Hematopoietic multipotent progenitor cell treated with erythropoietin and hydrocortisone succinate and interleukin-3 and kit ligand, for 17 days (in vitro differentiated cells): ENCODE measurements around the gene PYGO2.

ENCODE experiments used
- DNase-seq: peaks from one replicate; pipeline ENCODE4 v3.0.0-alpha.2; 2015; ENCODE audit warnings: low spot score

PYGO2 gene

DNA sequence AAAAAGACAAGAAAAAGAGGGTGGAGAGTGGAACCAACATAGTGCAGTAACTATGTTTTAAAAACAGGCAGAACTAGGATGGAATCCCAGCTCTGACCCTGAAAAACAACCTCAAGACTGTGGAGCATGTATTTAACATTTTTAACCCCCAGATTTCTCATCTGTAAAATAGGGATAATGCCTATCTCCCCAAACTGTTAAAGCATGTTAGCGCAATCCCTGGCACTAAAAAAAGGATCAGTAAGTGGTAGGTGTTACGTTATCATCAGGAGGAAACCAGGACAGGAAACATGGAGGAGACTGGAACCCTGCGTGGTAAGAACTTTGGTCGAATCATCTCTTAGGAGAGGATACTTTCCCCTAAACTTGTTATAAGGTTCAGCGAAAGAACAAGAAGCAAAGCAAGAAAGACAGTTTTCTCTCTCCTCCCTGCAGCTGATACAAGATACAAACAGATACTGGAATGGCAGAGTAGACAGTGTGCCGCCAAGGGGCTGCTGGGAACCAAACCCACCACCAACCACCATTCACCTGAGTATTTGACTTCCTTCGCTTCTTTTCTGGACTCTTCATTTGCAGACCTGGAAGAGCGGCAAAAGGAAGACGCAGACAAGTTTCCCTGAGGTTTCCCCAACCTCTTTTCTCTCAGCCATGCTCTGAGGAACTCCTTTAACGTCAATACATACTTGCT is 991 bp downstream of the PYGO2 start:
- peak; percentile 27 for DNase-seq

DNA sequence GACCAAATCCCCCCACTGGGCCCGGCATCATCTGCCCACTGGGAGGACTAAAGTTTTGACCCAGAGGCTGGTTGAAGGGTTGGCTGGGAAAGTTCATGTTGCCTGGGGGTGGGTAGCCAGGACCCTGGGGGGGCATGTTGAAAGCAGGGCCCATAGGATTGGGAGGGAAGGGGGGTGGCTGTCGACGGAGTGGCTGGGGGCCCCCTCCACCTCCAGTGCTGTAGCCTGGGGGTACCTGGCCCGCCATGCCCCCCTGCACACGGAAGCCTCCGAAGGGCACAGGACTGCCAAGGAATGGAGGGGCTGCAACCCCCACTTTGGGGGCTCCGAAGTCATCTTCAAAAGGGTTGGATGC is 2.2 kb downstream of the PYGO2 start:
- no peak for DNase-seq

DNA sequence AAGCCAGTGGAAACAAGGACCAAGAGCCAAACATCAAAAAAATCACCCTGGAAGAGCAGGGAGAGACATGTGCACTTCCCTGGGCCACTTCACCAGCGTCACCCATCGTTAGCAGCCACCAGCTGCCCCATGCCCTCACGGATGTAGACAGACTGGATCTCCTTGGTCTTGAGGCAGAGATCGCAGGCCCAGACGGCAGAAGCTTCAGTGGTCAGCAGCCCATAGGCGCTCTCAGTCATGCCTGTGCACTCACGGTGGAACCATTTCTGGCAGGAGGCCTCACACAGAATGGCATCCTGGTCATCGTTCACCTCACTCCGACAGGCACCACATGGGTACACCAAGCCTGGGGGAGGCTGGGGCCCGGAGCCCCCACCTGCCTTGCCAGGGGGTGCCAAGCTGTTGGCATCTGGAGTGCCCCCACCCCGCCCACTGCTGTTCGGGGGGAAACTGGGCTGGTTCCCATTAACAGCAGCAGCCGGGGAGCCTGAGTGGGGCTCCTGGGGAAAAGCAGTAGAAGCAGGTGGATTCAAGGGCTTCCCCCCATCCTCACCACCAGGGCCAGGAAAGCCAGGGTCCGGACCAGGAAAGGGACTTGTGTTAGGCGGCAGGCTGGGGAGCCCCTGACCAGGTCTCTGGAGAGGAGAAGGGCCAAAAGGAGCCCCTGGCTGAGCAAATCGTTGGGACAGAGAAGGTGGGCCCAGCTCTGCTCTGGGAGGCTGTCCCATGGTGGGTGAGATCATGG is 2.7 kb downstream of the PYGO2 start:
- DNase-seq = no peak

DNA sequence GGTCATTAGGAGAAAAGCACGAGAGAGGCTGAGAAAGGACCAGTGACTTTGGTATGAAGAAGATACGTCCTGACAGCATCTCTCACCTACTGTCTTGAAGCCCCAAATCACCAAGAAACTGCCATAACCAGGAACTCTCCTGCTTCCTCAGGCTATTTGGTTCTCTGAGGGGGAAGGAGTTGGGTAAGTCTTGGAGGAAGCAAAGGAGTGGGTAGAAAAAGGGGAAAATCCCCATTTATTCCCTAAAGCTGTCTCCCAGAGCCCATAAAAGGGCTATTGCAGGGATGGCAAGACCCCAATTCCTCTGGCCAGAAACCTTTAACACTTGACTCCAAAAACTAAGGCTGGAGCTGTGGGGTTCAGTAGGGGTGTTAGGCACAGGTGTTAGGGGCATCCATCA is 3.5 kb downstream of the PYGO2 start:
- DNase-seq = no peak

DNA sequence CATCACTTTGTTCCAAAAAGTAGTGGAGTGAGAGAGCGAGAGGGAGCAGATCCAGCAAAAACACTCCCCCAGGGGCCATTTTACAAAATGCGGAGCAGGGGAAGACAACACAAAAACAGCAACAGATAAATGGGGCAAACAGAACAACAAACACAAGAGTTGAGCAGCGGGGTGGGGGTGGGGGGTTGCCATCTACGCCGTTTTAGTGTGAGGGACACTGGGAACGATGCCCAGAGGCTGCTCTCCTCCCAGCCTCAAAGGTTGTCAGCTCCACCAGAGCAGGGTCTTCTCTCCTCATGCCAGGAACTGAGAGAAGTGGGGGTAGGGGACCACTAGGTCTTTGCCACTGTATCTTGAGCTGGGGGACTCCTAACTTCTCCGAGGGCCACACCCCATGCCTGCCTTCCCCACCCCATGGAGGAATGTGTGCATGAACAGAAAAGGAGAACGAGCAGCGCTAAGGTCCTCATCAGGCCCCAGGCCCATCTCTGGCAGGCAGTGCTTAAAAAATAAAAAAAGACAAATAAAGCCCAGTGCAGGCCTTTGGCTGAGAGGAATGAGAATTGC is 4.4 kb downstream of the PYGO2 start:
- no peak for DNase-seq

DNA sequence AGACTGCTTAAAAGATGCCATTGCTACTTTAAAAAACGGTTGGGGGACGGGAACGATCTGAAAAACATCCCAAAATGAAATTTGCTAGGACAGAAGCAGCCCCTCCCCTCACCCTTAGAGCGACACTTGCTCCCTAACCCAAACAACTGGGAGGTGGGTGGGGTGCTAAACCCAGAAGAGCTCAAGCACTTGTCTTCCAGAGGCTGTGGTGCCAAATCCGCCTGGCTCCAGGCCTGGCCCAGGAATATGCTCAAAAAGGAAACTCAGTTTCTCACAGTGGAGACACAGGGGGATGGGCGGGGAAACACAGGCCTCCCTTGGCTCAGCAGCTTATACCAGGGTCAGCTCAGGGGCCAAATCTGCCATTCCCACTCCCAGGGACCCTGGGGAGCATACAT is 5.0 kb downstream of the PYGO2 start:
- no peak for DNase-seq

DNA sequence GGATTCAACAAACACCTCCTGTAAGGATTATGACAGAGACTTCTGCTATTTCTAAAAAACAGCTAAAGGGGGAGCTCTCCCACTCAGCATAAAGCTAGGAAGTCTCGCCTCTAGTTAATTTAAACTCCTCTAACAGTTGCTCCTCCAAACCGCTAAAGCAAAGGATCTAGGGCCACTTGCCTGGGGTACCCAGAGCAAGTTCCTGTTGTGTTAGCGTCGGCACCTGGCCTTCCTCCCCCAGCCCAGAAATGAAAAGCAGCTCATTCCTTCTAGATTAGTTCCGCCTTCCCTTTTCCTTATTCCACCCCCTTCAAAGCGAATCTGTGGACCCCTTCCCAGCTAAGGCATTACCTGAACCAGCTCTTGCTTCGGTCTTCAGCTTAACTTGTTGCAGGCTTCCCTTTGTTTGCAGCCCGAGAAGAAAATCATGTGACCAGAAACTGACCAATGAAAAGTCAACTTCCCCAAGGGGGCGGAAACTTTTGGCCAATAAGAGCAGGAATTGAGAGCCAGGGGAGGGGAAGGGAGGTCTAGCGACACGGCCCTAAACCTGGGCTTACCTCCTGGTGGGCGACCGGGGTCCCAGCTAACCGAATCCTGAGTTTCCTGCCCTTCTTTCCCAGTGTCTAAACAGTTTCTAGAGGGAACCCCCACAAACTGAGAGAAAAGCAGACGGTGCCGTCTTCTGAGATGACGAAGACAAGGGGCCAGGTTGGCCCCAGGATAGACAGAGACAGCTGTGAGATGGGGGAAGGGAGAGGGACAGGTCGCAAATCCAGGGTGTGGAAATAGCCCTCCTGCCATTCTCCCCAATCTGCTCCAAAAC is 5.7 kb downstream of the PYGO2 start, which contains the start of gene PBXIP1:
PBXIP1 (minus strand) TSS at position 382 of the 826 bp plus-strand sequence. CDS start 2,378 bp downstream, outside the sequence.
- DNase-seq = peak; percentile 95

DNA sequence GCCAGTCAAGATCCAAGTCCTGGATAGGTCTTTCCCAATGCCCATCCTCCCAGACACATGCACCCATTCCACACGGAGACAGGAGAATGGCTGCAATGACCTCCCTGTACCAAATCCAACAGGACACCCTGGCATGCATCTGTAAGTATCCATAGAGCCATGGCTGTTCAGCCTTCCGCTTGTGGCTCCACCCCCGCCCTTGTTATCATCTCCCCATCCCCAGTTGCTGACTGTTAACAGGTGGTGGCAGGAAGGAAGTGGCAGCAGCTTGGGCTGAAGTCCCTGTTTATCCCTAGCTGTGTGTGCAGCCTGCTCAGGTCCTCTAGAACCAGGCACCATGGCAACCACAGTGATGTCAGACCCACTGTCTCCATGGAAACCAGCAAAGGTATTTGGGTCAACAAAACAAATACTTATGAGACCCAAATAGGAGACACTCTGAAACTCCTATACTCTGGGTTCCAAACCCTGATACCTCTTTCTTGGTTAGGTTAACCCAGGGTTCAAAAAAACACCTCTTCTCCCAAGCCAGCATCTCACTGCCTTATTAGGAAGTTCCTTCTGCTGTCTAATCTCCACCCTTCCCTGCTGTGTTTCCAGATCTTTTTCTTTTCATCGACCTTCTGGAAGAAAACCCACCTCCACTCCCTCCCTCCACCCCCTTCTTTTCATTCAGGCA is 6.4 kb downstream of the PYGO2 start:
- peak; percentile 81 for DNase-seq

DNA sequence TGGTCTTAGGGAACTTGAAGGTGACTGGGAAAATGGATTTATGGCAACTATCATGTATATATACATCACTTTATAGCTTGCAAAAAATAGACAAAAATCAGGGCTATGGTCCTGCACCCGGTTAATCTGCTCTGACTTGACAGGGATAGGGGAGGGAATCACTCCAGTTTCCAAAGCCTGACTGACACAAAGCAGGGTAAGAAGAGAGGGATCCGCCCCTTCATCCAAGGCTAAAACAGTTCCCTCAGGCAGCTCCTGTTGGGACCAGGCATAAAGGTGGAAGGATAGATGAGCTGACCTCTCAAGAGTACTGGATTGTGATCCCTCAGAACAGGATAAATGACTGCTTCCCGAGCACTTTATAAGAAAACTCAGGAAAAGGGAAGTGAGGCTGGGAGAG is 7.0 kb downstream of the PYGO2 start:
- DNase-seq = no peak

DNA sequence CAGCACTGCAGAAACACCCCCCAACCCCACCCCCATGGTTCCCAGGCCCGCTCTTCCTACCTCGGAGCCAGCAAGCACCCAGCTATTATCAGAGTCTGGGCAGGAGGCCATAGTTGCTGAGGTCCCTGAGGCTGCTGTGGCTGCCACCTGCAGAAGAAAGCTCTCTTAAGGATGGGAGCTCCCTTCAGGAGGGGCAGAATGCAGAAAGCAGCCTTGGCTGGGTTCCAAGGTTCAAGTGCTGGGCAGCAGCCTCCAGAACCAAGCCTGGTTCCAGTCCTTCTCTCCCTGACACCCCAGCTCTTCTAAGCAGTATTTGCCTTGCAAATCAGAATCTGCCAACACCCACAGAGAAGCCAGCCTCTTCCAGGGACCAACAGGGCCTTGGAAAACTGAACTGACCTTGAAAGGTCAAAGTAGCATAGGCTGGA is 8.0 kb downstream of the PYGO2 start:
- DNase-seq = no peak

DNA sequence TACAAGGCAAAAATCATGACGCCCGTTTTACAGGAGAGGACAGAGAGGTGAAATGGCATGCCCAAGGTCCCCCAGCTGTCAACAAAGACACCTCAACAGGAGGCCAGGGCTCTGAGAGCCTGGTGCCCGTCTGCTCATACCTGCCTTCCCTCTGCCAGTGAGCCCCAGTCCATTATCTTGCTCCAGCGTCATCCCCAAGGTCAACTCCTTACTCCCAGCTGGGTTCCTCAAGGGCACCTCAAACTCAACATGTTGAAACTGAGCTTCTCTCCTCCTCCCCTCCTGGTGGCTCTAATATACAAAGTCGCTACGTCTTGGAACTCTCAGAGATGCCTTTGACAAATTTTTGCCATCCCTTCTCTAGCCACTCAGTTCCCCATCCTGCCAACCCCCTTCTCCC is 8.9 kb downstream of the PYGO2 start:
- DNase-seq = no peak

DNA sequence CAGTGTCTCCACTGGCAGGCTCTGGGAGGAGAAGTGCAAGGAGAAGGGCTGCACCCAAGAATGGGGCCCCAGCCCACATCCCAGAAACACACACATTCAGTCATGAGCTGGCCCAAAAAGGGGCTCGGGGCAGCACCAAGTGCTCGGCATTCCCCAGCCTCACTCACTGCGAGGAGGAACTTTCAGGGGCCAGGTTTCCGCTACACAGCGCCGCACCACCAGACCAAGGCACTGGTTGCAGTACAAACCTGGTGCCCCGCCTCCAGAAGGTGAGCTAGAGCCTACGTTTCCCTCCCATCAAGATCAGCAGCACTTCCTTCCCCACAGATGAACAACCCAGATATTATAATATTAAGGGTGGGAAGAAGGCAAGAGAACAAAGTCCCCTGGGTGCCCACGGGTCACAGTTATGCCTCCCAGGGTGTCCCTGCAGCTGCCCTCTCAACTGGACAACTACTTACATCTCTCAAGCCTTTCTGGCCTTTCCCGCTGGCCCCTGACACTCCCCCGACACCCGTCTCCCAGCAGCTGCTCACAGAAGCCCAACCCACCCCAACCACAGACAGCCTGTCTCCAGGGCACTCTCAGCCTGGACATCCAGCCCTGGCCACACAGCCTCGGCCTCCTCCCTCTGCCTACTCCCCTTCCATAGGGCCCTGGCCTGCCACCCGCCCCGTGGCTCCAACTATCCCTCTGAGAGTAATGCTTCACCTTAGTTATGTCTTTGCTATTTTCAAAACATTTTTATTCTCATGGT is 9.5 kb downstream of the PYGO2 start:
- no peak for DNase-seq

DNA sequence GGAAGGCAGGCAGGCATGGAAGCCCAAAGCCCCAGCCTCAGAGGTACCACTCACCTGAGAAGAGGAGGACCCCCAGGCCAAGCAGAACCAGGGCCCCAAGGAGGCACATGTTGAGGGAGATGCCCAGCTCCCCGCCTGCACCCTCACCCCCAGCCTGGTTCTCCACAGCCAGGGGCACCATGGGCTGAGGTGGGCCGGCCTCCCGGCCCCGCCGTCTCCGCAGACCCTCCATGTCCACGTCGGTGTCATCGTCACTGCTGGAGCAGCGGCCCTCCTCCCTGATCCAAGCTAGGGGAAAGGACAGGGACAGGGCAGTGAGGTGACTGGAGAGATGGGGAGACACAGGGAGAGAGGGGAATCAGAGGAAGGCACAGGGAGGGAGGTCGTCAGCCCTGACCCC is 13.5 kb downstream of the PYGO2 start:
- no peak for DNase-seq

DNA sequence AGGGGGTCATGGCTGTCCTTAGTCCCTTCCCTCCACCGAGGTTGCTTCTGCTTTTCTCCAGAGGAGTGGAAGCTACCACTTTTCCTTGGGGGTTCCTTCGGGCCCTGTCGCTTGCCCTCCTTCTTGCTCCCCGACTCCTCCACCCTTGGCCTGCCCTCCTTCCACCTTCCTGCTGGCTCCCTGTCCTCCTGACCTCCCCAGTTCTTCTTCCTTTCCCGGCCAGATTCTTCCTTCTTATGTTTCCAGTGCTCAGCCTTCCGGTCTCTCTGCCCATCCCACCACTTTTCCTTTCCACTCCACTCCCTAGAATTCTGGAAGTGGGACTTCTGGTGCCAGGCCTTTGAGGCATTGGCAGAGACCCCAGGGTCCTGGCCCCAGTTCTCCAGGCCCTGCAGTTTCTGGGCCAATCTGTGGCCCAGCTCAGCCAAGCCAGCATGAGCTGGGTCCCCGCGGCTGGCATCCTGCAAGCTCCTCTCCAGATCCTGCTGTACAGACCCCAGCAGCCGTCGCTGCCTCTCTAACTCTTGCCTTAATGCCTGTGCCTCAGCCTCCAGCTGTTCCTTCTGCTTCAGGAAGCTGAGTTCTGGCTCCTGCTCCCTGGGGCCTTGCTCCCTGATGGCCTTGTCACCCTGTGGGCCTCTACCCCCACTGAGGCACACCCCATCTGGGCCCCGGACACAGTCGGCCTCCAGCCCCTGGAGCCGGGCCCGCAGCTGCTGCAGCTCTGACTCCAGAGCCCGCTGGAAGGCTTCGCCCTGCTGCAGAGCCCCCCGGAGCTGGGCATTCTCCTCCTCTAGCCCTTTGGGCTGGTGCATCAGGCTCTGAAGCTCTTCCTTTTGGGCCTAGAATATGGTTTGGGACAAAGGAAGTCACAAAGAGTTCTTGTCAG is 15.4 kb downstream of the PYGO2 start:
- no peak for DNase-seq

DNA sequence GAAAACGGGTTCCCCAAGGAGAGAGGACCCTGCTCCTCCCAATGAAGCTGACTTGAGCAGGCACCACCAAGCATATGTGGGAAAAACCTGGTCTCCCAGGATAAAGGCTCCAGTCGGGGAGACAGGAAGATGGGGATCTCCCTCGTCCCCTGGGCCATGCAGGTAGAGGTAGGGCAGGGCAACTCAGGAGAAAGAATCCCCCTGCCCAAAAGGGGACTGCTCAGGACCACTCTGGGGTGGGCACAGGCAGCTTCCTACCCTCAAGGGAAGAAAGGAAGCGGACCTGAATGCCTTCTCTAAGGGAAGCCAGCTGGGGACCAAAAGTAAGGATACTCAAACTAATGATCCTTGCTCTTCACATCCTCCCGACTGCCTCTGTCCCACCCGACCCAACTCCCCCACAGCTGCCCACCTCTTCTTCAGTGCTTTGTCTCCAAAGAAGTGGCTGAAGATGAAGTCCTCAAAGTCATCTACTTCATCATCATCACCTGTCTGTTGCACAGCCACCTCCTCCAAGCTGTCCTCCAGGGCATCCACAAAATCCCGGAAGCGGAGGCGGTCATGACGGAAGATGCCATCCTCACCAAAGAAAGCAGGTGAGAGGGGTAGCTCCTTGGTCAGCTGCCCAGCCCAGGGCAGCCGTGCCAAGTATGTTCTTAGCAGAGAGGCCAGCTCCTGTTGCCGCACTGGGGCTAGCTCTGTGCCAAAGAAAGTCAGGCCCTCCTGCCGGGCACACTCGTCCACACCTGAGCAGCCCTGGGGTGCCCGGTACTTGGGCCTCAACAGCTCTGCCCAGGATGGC is 16.2 kb downstream of the PYGO2 start:
- DNase-seq = no peak

DNA sequence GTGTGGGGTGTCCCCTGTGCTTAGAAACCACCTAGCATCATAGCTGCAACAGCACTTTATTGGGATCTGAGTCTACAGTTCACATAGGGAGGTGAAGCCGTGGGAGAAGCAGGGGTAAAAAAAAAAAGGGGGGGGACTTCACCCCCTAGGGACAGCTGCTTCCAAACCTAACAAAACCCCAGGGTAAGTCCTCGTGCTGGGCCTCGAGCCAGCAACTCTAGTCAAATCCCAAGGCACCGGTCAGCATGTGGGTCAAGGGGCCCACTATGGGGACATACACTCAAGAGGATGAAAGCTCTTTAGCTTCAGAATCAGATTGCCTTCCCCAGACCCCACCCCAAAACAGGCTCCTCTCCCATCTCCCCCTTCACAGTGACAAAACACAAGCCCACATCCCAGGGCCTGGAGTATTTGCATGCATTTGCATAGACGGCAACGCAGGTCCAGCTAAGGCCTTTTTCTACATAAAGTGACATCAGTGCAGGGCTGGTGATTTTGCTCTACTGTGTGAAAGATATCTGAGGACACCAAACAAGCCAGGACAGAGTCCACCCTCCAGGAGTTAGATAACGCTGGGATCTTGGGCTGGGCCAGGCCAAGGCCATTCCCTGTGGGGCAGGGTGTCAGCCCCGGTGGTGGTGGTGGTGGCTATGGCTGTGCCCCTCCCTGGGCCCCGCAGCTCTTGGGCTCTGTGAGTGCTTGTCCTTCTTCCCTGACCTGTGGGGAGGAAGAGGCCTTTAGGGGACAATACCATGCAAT is 17.0 kb downstream of the PYGO2 start:
- DNase-seq = no peak

DNA sequence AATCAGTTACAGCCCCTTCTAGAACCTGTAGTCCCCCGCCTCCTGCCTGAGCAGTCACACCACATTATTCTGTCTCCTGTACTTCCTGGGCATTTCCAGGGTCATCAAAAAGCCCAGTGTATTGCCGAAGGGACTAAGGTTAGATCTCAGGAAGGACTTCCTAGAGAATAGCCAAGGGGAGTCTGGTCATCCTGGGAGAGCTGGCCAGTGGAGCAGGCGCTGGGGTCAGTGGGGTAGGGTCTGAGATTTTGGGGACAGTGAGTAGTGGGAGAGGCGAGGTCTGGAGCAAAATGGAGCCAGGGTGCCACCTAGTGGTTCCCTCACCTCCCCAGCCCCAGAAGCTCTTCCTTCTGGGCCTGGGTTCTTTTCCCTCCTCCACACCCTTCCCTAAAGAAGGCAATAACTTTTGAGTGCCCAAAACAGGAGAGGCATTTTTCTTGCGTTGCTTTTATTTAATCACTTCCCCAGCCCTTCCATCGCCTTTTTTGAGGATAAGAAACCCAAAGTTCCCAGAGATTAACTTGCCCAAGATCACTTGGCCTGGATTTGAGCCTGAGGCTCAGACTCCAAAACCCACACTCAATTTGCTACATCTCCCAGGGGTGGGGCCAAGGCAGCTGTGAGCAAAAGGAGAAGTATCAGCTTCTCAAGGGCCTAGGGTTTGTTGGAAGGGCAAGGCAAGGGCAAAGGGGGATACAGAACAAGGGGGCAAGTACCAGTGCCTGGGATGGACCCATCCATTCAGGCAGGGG is 17.8 kb downstream of the PYGO2 start:
- peak; percentile 64 for DNase-seq
